ENCODE results near the gene H19. TPM values are rescaled to one million over a fixed set of nuclear protein-coding genes. Genes with fewer than 3 reads are reported as not detected.

The H19 gene
- total RNA-seq = 55.8 TPM
- long read RNA-seq, transcript H19-203 (5 exons, 2,348 nt) = major isoform, 6 of 6 reads
- long read RNA-seq, partial matches to known transcripts = 0 of 6 reads
- long read RNA-seq, other reads (novel, unspliced or antisense) = 0 of 6 reads

- no peak for TF ChIP-seq CTCF (IDR thresholded peaks at IDR 0.05)
- peak; percentile 34 for ATAC-seq
- no peaks in the 10 kb centered on the region for H3K4me1 ChIP-seq
- no peaks in the 10 kb centered on the region for H3K27me3 ChIP-seq
- no peak within 1 kb of the TSS for H3K27ac ChIP-seq
- no peak within 1 kb of the TSS for H3K4me3 ChIP-seq
- intact Hi-C loops (cut with DNase I) = no loop called here
- no peaks in the 10 kb centered on the region for H3K9me3 ChIP-seq
- no peak for DNase-seq
- no peaks in the 10 kb centered on the region for H3K36me3 ChIP-seq
Observed at GRCh38 chr11:1997755-1998154, at the start of gene H19. Gene H19, minus strand, starts transcription at chr11:1997842.

GRCh38 chr11:2041963-2042362, 44.3 kb upstream of the H19 start:
- H3K4me1 ChIP-seq = no peaks in the 10 kb centered on the region
- intact Hi-C loops (cut with DNase I) = no loop called here
- H3K27me3 ChIP-seq = no peaks in the 10 kb centered on the region
- H3K9me3 ChIP-seq = no peaks in the 10 kb centered on the region
- H3K27ac ChIP-seq = no peak overlapping the region
- no peak for TF ChIP-seq CTCF (IDR thresholded peaks at IDR 0.05)
- H3K4me3 ChIP-seq = no peak overlapping the region
- DNase-seq (no peak), ATAC-seq (no peak)
- H3K36me3 ChIP-seq = no peaks in the 10 kb centered on the region

- no peak for TF ChIP-seq CTCF (IDR thresholded peaks at IDR 0.05)
- DNase-seq = no peak
Observed at GRCh38 chr11:2041153-2041552, 43.5 kb upstream of the H19 start.

GRCh38 chr11:2039198-2039759, 41.6 kb upstream of the H19 start:
- Histone ChIP-seq H3K4me3 (no peak overlapping the region), H3K27me3 (no peaks in the 10 kb centered on the region), H3K9me3 (no peaks in the 10 kb centered on the region), H3K4me1 (no peaks in the 10 kb centered on the region), H3K36me3 (no peaks in the 10 kb centered on the region), H3K27ac (no peak overlapping the region)
- intact Hi-C loops (cut with DNase I) = no loop called here
- no peak for ATAC-seq
- no peak for TF ChIP-seq CTCF (IDR thresholded peaks at IDR 0.05)
- DNase-seq = no peak

More at GRCh38 chr11:2041153-2041552, 43.5 kb upstream of the H19 start:
- Histone ChIP-seq H3K36me3 (no peaks in the 10 kb centered on the region), H3K27ac (no peak overlapping the region), H3K9me3 (no peaks in the 10 kb centered on the region), H3K27me3 (no peaks in the 10 kb centered on the region), H3K4me3 (no peak overlapping the region), H3K4me1 (no peaks in the 10 kb centered on the region)
- ATAC-seq = no peak
- intact Hi-C loops (cut with DNase I) = no loop called here

- no peaks in the 10 kb centered on the region for H3K4me1 ChIP-seq
- intact Hi-C loops (cut with DNase I) = no loop called here
- H3K4me3 ChIP-seq = no peak overlapping the region
- no peak overlapping the region for H3K27ac ChIP-seq
- H3K36me3 ChIP-seq = no peaks in the 10 kb centered on the region
- no peak for TF ChIP-seq CTCF (IDR thresholded peaks at IDR 0.05)
- H3K27me3 ChIP-seq = no peaks in the 10 kb centered on the region
- ATAC-seq (peak; percentile 68), DNase-seq (no peak)
- H3K9me3 ChIP-seq = no peaks in the 10 kb centered on the region
Observed at GRCh38 chr11:2036863-2037486, 39.3 kb upstream of the H19 start.

Measured in upper lobe of right lung (tissue), 1 donor.